PC-9 (cell line): Measurements from ENCODE around the gene BORCS5.

Experiments
- CTCF ChIP-seq: fragments of 200-600 bp; sonication (generic); conservative IDR thresholded peaks from 2 replicates; pipeline ENCODE4 v1.6.1; 2017; ENCODE audit warnings: mixed run types, antibody characterized with exemption, mild to moderate bottlenecking, moderate library complexity
- EZH2 ChIP-seq: fragments of 200-600 bp; sonication (generic); IDR thresholded peaks from 2 replicates; pipeline ENCODE4 v1.8.0; 2017; ENCODE audit warnings: antibody characterized with exemption, low read depth

GRCh38 chr12:12398026-12398859 lies 41.4 kb downstream of the BORCS5 start:
- no peak for TF ChIP-seq CTCF
- TF ChIP-seq EZH2, result no peak
